SH-SY5Y (cell line): Measurements from ENCODE around the gene COL18A1.

ENCODE experiments used
- GATA2 ChIP-seq: IDR thresholded peaks from 2 replicates; pipeline ENCODE4 v1.6.1; 2011; ENCODE audit warnings: mild to moderate bottlenecking, low read depth, low read length
- GATA3 ChIP-seq: IDR thresholded peaks from 2 replicates; pipeline ENCODE4 v1.6.1; 2011; ENCODE audit warnings: low read depth, mild to moderate bottlenecking, low read length, moderate library complexity

- no peak for TF ChIP-seq GATA2
- TF ChIP-seq GATA3, result no peak
Observed at GRCh38 chr21:45474323-45474950, 69.5 kb downstream of the COL18A1 start.
